ENCODE data around the gene TECPR1.

- no peak for TF ChIP-seq CTCF (IDR thresholded peaks at IDR 0.05)
- no peak for TF ChIP-seq POLR2A (IDR thresholded peaks at IDR 0.05)
Observed at GRCh38 chr7:98227939-98228338, 24.1 kb downstream of the TECPR1 start.
